HG03460 (cell line): ENCODE results near the gene CAPN9.
"Not testable (repeated sequence)": the region's sequence is repeated elsewhere in the genome, so short reads cannot be mapped to it uniquely, and the experiment has no call there.

ENCODE experiments used
- ATAC-seq: cut with Tn5 transposase; IDR thresholded peaks from one replicate; pipeline ENCODE4 v1.9.1; 2021; ENCODE audit not compliant: unreplicated experiment

Gene CAPN9

DNA sequence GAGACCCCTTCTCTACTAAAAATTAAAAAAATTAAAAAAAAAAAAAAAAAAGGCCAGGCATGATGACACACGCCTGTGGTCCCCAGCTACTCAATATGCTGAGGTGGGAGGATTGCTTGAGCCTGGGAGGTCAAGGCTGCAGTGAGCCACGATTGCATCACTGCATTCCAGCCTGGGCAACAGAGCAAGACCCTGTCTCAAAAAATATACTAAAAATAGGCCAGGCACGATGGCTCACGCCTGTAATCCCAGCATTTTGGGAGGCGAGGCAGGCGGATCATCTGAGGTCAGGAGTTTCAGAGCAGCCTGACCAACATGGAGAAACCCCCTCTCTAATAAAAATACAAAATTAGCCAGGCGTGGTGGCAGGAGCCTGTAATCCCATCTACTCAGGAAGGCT is 98.0 kb downstream of the CAPN9 start:
- not testable (repeated sequence) for ATAC-seq

DNA sequence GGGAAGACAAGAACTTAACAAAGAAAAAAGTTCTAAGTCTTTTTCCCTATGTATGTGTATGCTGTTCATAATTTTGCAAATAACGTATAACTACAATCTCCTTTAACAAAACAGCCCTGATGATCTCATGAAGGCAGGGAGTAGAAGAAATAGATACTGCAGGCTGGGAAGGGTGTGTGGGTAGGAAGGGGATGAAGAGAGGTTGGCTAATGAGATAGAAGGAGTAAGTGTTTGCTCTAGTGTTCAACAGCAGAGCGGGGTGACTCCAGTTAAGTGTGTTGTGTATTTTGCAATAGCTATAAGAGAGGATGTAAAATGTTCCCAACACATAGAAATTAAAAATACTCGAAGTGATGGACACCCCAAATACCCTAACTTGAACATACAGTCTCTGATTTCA is 101.0 kb downstream of the CAPN9 start:
- ATAC-seq = no peak

- ATAC-seq = no peak
These were observed 102.5 kb downstream of the CAPN9 start for GRCh38 chr1:230849451-230850224.

DNA sequence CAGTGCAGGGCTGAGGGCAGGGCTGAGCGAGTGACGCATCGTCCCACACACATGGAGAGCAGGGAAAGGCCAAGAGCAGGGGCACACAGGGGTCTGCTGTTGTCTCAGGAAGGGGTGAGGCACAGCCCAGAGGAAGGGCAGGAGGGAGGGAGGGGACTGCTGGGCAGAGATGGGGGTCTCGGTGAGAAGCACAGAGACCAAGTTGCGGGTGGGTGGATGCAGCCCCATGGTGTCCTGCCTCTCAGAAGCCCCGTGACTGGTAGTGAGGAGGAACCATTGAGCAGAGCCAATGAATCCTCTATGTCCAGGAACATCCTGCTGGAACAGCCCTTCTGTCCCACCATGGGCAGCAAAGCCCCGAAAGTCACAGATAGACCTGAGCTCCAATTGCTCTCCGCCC is 103.4 kb downstream of the CAPN9 start:
- no peak for ATAC-seq

DNA sequence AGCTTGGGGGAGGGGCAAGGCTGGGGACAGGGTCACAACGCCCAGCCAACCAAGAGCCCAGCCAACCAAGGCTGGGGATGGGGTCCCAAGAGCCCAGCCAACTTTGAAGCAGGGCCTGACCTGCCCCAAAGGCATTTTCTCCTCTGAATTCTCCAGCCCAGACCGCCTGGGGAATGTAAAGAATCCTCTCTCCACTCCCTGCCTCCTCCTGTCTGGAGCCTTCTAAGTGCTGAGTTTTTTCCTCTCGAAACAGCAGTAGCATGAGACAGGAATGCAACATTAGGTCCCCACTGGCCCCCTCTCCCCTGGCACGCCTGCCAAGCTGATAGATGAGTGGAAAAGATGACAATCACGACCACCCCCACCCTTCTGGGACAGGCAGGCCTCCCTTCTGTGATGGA is 104.1 kb downstream of the CAPN9 start:
- ATAC-seq = no peak
